CD14-positive monocyte (primary cell): ENCODE data around the gene STT3B. TPM values are rescaled to one million over a fixed set of nuclear protein-coding genes. Genes with fewer than 3 reads are reported as not detected.

ENCODE experiments used
- DNase-seq, 3 donors: peaks; one replicate each; pipeline ENCODE4 v3.0.0-alpha.2; 2011 to 2022
- H2AFZ ChIP-seq: 2 replicates; pipeline ENCODE4 v1.6.0; 2012; ENCODE audit warnings: mild to moderate bottlenecking, low read depth, low read length, inconsistent platforms; ENCODE audit not compliant: insufficient read depth, poor library complexity, severe bottlenecking
- H3K27ac ChIP-seq, 2 donors: 1 replicate in 1 of 2; 2 replicates in 1 of 2; pipeline ENCODE4 v1.5.1; 2012 to 2013; ENCODE audit warnings: low read length in 2 of 2, control low read depth in 1 of 2, inconsistent platforms in 1 of 2, low read depth in 1 of 2, mild to moderate bottlenecking in 1 of 2
- H3K27me3 ChIP-seq, 2 donors: one replicate each; pipeline versions ENCODE4 v1.6.0 to v1.6.1; 2011 to 2013; ENCODE audit warnings: low read length in 2 of 2; ENCODE audit not compliant: control insufficient read depth in 2 of 2, insufficient read depth in 2 of 2
- H3K36me3 ChIP-seq, 2 donors: replicated peaks in 1 of 2; 1 replicate in 1 of 2; 2 replicates in 1 of 2; pipeline versions ENCODE4 v1.5.1 to v1.6.1; 2012 to 2013; ENCODE audit warnings: low read length in 2 of 2, control low read depth in 1 of 2, inconsistent platforms in 1 of 2, mild to moderate bottlenecking in 1 of 2; ENCODE audit not compliant: insufficient read depth in 2 of 2, control insufficient read depth in 1 of 2
- H3K4me1 ChIP-seq, 2 donors: 1 replicate in 1 of 2; 2 replicates in 1 of 2; pipeline versions ENCODE4 v1.5.1 to v1.6.1; 2012 to 2013; ENCODE audit warnings: low read length in 2 of 2, control low read depth in 1 of 2, inconsistent platforms in 1 of 2, mild to moderate bottlenecking in 1 of 2, moderate library complexity in 1 of 2; ENCODE audit not compliant: insufficient read depth in 2 of 2, control insufficient read depth in 1 of 2
- H3K4me2 ChIP-seq: replicated peaks from 2 replicates; pipeline ENCODE3; 2012; ENCODE audit warnings: low read length, moderate library complexity, mild to moderate bottlenecking; ENCODE audit not compliant: poor library complexity, severe bottlenecking; ENCODE audit errors: extremely low read depth
- H3K4me3 ChIP-seq, 3 experiments: fragments of 200-600 bp in 1 of 3; sonication (generic) in 1 of 3; replicated peaks in 1 of 3; 1 replicate in 2 of 3; 2 replicates in 1 of 3; pipeline ENCODE4 v1.5.1; 2011 to 2013; ENCODE audit warnings: low read length in 3 of 3, mild to moderate bottlenecking in 3 of 3, control low read depth in 2 of 3, low read depth in 2 of 3, inconsistent platforms in 1 of 3, moderate library complexity in 1 of 3
- H3K79me2 ChIP-seq: 2 replicates; pipeline ENCODE4 v1.6.0; 2012; ENCODE audit warnings: mild to moderate bottlenecking, control low read depth, inconsistent platforms, low read length, moderate library complexity; ENCODE audit not compliant: insufficient read depth
- H3K9ac ChIP-seq: 2 replicates; pipeline ENCODE4 v1.6.0; 2017; ENCODE audit warnings: low read length, mild to moderate bottlenecking; ENCODE audit not compliant: insufficient read depth, poor library complexity, severe bottlenecking
- H3K9me3 ChIP-seq, 2 donors: replicated peaks in 1 of 2; 1 replicate in 1 of 2; 2 replicates in 1 of 2; pipeline versions ENCODE4 v1.5.1 to v1.6.1; 2012 to 2013; ENCODE audit warnings: low read length in 2 of 2, control low read depth in 1 of 2; ENCODE audit not compliant: control insufficient read depth in 1 of 2, insufficient read depth in 1 of 2
- H4K20me1 ChIP-seq: 2 replicates; pipeline ENCODE4 v1.6.0; 2012; ENCODE audit warnings: mild to moderate bottlenecking, low read length, control low read depth, moderate library complexity; ENCODE audit not compliant: insufficient read depth
- H3K27ac Mint-ChIP-seq, 7 donors: one replicate each; pipeline ENCODE4 v1.8.0; 2020; ENCODE audit warnings: mild to moderate bottlenecking in 7 of 7, mixed read lengths in 7 of 7, moderate library complexity in 6 of 7, inconsistent platforms in 2 of 7
- H3K27me3 Mint-ChIP-seq, 3 donors: one replicate each; pipeline ENCODE4 v1.8.0; 2021 to 2022; ENCODE audit warnings: low read depth in 3 of 3, mild to moderate bottlenecking in 3 of 3, mixed read lengths in 3 of 3, moderate library complexity in 3 of 3, inconsistent platforms in 1 of 3
- H3K36me3 Mint-ChIP-seq, 2 donors: one replicate each; pipeline ENCODE4 v1.8.0; 2020; ENCODE audit warnings: mixed read lengths in 2 of 2, inconsistent platforms in 1 of 2, mild to moderate bottlenecking in 1 of 2
- H3K4me1 Mint-ChIP-seq: one replicate; pipeline ENCODE4 v1.8.0; 2020; ENCODE audit warnings: mild to moderate bottlenecking, mixed read lengths
- H3K4me3 Mint-ChIP-seq, 2 donors: one replicate each; pipeline ENCODE4 v1.8.0; 2020; ENCODE audit warnings: mild to moderate bottlenecking in 2 of 2, mixed read lengths in 2 of 2, moderate library complexity in 1 of 2
- H3K9me3 Mint-ChIP-seq, 7 donors: one replicate each; pipeline ENCODE4 v1.8.0; 2020 to 2022; ENCODE audit warnings: mixed read lengths in 7 of 7, mild to moderate bottlenecking in 6 of 7, moderate library complexity in 6 of 7, inconsistent platforms in 2 of 7
- WGBS: methylation state at CpG from one replicate; pipeline ENCODE4 v1.1.5; 2013; ENCODE audit warnings: missing lambda C conversion rate; ENCODE audit not compliant: insufficient coverage; 5-methylcytosine and 5-hydroxymethylcytosine counted together
- intact Hi-C, 2 donors: fragments of 100-400 bp; cut with micrococcal nuclease; formaldehyde crosslinking; loops; one replicate each; pipeline versions ENCODE4 v1.15.0 to v1.15.1; 2023
- polyA plus RNA-seq, 3 donors: library from polyadenylated mRNA; depleted of rRNA in 1 of 3; unstranded in 2 of 3; stranded (reverse) in 1 of 3; fragments of 300-500 nt in 2 of 3; fragments of >200 nt in 1 of 3; fragmentation: Illumina TruSeq in 2 of 3; gene quantifications; 1 replicate in 2 of 3; 2 replicates in 1 of 3; pipeline ENCODE4 v1.2.3, GENCODE V29; 2012 to 2021
- TF ChIP-seq, protein P1 (sequence below): fragments of 200-600 bp; IDR thresholded peaks from one replicate; pipeline ENCODE4 v1.8.0; 2022; ENCODE audit warnings: antibody characterized with exemption, mild to moderate bottlenecking

The STT3B gene
- polyA plus RNA-seq, 3 donors, result 47.3 to 97.0 (median 86.3) TPM

DNA sequence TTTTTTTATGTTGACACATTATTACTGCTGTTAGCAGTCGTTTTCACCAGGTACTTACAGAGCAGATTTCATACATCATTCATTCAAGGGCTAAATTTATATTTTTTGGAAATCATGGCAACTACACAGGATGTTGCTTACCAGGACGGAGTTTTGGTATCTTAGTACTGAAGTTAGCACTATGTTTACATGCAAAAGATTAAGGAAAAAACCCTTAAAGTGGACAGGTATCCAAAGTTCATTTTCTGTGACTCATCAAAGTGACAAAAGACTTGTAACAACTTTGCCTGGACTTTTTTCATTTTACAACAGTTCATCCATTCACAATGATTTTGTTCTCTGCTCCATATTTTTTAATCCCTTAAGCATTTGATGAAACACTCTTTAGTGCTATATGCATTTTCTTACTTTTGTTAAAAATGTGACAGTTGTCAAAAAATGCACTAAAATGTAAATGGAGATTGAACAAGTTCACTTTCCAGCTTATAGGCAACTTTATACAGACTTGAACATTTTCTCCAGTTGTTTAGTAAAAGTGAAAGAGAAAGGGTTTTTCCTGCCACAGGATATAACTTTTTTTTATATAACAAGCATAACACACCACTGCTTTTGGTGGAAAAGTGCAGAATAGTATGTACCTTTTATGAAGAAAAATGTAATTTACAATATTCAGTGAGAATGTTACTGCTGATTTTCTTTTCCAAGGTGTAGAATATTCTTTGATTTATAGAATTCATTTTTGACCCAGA lies 104.1 kb downstream of the STT3B start:
- no peaks in the 10 kb centered on the region for H4K20me1 ChIP-seq
- Mint-ChIP-seq H3K27me3 (no peaks in the 10 kb centered on the region), H3K36me3 (peaks cover 43 to 51% of the 10 kb centered on the region in 2 donors), H3K4me3 (no peak overlapping the region), H3K27ac (no peak overlapping the region), H3K4me1 (no peaks in the 10 kb centered on the region), H3K9me3 (no peaks in the 10 kb centered on the region)
- H3K79me2 ChIP-seq, result no peaks in the 10 kb centered on the region
- no peak overlapping the region for H3K4me2 ChIP-seq
- H3K4me3 ChIP-seq, result no peak overlapping the region
- TF ChIP-seq, protein P1, sequence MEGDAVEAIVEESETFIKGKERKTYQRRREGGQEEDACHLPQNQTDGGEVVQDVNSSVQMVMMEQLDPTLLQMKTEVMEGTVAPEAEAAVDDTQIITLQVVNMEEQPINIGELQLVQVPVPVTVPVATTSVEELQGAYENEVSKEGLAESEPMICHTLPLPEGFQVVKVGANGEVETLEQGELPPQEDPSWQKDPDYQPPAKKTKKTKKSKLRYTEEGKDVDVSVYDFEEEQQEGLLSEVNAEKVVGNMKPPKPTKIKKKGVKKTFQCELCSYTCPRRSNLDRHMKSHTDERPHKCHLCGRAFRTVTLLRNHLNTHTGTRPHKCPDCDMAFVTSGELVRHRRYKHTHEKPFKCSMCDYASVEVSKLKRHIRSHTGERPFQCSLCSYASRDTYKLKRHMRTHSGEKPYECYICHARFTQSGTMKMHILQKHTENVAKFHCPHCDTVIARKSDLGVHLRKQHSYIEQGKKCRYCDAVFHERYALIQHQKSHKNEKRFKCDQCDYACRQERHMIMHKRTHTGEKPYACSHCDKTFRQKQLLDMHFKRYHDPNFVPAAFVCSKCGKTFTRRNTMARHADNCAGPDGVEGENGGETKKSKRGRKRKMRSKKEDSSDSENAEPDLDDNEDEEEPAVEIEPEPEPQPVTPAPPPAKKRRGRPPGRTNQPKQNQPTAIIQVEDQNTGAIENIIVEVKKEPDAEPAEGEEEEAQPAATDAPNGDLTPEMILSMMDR, result no peak
- intact Hi-C loops, result no loop called here
- no peak overlapping the region for H3K9ac ChIP-seq
- H3K27me3 ChIP-seq, result no peaks in the 10 kb centered on the region
- peaks cover 31 to 60% of the 10 kb centered on the region in 2 donors for H3K36me3 ChIP-seq
- DNase-seq, result no peak
- H3K4me1 ChIP-seq, result no peaks in the 10 kb centered on the region
- no peaks in the 10 kb centered on the region for H3K9me3 ChIP-seq
- H2AFZ ChIP-seq, result no peak overlapping the region
- peak overlapping the region in 1 of 2 donors; percentile 10 for H3K27ac ChIP-seq
- WGBS, result no CpG with 5 or more reads among the region's 2 CpGs

GRCh38 chr3:31639828-31640227 lies 107.1 kb downstream of the STT3B start:
- no peak overlapping the region for H3K27ac ChIP-seq
- DNase-seq, result no peak
- TF ChIP-seq, protein P1, result no peak
- no peaks in the 10 kb centered on the region for H3K4me1 ChIP-seq
- H2AFZ ChIP-seq, result no peak overlapping the region
- no peak overlapping the region for H3K27ac Mint-ChIP-seq
- H3K4me3 ChIP-seq, result no peak overlapping the region
- H3K4me3 Mint-ChIP-seq, result no peak overlapping the region
- peaks cover 0 to 4% (median 0%) of the 10 kb centered on the region in 7 donors for H3K9me3 Mint-ChIP-seq
- no peaks in the 10 kb centered on the region for H3K27me3 ChIP-seq
- H3K4me1 Mint-ChIP-seq, result no peaks in the 10 kb centered on the region
- H3K36me3 Mint-ChIP-seq, result peaks cover 30 to 40% of the 10 kb centered on the region in 2 donors
- no peak overlapping the region for H3K9ac ChIP-seq
- H3K36me3 ChIP-seq, result peaks cover 8 to 30% of the 10 kb centered on the region in 2 donors
- intact Hi-C loops, result no loop called here
- no peak overlapping the region for H3K4me2 ChIP-seq
- H4K20me1 ChIP-seq, result no peaks in the 10 kb centered on the region
- no peaks in the 10 kb centered on the region for H3K9me3 ChIP-seq
- H3K27me3 Mint-ChIP-seq, result no peaks in the 10 kb centered on the region
- WGBS, result no CpG with 5 or more reads among the region's 1 CpG
- no peaks in the 10 kb centered on the region for H3K79me2 ChIP-seq
